ENCODE data around the gene TSPEAR.

DNA sequence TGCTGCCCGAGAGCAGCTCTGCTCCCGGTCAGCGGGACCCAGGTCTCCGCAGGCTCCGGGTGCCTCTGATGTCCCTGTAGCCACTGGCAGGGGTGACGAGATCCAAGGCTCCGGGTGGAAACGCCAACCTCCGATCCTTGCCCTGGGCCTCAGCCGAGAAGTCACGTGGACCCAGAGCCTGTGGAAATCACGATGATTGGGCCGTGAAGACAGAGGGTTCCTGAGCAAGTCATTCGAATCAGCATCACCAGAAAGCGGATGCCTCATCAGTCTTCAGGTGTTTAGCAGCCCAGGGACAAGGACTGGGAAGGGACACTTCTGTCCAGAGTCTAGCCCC is 243.5 kb downstream of the TSPEAR start:
- TF ChIP-seq, protein P1, sequence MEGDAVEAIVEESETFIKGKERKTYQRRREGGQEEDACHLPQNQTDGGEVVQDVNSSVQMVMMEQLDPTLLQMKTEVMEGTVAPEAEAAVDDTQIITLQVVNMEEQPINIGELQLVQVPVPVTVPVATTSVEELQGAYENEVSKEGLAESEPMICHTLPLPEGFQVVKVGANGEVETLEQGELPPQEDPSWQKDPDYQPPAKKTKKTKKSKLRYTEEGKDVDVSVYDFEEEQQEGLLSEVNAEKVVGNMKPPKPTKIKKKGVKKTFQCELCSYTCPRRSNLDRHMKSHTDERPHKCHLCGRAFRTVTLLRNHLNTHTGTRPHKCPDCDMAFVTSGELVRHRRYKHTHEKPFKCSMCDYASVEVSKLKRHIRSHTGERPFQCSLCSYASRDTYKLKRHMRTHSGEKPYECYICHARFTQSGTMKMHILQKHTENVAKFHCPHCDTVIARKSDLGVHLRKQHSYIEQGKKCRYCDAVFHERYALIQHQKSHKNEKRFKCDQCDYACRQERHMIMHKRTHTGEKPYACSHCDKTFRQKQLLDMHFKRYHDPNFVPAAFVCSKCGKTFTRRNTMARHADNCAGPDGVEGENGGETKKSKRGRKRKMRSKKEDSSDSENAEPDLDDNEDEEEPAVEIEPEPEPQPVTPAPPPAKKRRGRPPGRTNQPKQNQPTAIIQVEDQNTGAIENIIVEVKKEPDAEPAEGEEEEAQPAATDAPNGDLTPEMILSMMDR (IDR thresholded peaks at IDR 0.05), result no peak
- TF ChIP-seq EP300 (IDR thresholded peaks at IDR 0.05), result no peak
